ENCODE measurements around the gene MAP7. TPM values are rescaled to one million over a fixed set of nuclear protein-coding genes. Genes with fewer than 3 reads are reported as not detected.

MAP7 gene
- total RNA-seq, 4 donors from 2014 or later: 4.6 to 9.7 (median 6.0) TPM

GRCh38 chr6:136446145-136446544 lies 104.1 kb downstream of the MAP7 start:
- TF ChIP-seq CTCF (IDR thresholded peaks at IDR 0.05; ENCODE audit: low read depth): no peak

GRCh38 chr6:136445063-136445462 lies 105.2 kb downstream of the MAP7 start:
- no peak for TF ChIP-seq CTCF (IDR thresholded peaks at IDR 0.05; ENCODE audit: low read depth)

GRCh38 chr6:136440203-136440602 lies 110.0 kb downstream of the MAP7 start:
- TF ChIP-seq CTCF (IDR thresholded peaks at IDR 0.05; ENCODE audit: low read depth): no peak

- TF ChIP-seq CTCF (IDR thresholded peaks at IDR 0.05; ENCODE audit: low read depth): no peak
These were observed 110.6 kb downstream of the MAP7 start for GRCh38 chr6:136439514-136440190.

- no peak for TF ChIP-seq CTCF (IDR thresholded peaks at IDR 0.05; ENCODE audit: low read depth)
These were observed 111.8 kb downstream of the MAP7 start for GRCh38 chr6:136438441-136438840.

GRCh38 chr6:136437246-136437645 lies 113.0 kb downstream of the MAP7 start:
- no peak for TF ChIP-seq CTCF (IDR thresholded peaks at IDR 0.05; ENCODE audit: low read depth)

- no peak for TF ChIP-seq CTCF (IDR thresholded peaks at IDR 0.05; ENCODE audit: low read depth)
These were observed 115.1 kb downstream of the MAP7 start for GRCh38 chr6:136435101-136435500.

All from subcutaneous adipose tissue (tissue), 4 donors.